Measurements from ENCODE around the gene ARHGAP45.

The ARHGAP45 gene

GRCh38 chr19:1073063-1073955 lies 6.3 kb downstream of the ARHGAP45 start:
- no peak for DNase-seq

DNA sequence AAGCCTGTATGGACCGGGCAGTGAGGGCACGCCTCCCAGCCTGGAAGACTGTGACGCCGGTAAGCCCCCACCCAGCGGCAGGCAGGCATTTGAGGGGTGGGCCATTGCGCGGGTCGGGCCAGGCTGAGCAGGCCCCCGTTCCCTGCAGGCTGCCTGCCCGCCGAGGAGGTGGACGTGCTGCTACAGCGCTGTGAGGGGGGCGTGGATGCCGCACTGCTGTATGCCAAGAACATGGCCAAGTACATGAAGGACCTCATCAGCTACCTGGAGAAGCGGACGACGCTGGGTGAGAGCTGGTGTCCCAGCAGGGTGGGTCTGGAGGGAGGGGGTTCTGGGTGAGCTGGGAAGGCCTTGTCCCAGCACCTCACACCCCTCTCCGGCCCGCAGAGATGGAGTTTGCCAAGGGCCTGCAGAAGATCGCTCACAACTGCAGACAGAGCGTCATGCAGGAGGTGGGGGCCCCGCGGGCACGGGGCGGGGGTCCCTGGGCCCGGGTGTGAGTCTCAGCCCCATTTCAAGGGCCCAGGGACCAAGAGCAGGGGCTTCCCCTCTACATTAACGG lies 7.1 kb downstream of the ARHGAP45 start:
- no peak for DNase-seq

- peak; percentile 94 for DNase-seq
Measured at GRCh38 chr19:1074544-1075283, 7.7 kb downstream of the ARHGAP45 start.

DNA sequence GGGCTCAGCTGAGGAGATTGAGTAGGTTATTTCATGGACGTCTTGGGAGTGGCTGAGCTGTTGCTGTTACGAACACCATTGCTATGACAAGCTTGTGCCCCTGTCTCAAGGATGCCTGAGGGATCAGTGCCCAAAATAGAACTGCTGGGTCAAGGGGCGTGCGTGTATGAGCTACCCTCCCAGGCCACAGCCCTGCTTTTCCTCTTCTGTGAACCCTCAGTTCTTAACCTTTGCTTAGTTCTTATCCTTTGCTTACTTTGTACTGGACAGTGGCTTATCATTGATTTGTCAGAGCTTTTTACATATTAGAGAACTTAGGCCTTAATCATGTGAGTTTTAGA lies 9.0 kb downstream of the ARHGAP45 start:
- DNase-seq = no peak

GRCh38 chr19:1076951-1077350 lies 10.0 kb downstream of the ARHGAP45 start:
- DNase-seq = peak; percentile 94 to 95

DNA sequence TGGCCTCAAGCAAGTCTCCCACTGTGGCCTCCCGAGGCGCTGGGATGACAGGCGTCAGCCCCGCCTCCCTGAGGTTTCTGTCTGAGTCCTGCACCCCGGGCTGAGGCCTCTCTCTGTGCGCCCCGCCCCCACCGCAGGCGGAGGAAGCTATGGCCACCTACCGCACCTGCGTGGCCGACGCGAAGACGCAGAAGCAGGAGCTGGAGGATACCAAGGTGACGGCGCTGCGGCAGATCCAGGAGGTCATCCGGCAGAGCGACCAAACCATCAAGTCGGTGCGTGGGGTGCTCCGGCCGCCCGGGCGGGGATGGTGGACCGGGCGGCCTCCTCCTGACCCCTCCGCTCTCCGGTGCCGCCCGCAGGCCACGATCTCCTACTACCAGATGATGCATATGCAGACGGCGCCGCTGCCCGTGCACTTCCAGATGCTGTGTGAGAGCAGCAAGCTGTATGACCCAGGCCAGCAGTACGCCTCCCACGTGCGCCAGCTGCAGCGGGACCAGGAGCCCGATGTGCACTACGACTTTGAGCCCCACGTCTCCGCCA lies 12.7 kb downstream of the ARHGAP45 start:
- DNase-seq = peak; percentile 62 to 70

GRCh38 chr19:1080360-1081161 lies 13.6 kb downstream of the ARHGAP45 start:
- DNase-seq = no peak

DNA sequence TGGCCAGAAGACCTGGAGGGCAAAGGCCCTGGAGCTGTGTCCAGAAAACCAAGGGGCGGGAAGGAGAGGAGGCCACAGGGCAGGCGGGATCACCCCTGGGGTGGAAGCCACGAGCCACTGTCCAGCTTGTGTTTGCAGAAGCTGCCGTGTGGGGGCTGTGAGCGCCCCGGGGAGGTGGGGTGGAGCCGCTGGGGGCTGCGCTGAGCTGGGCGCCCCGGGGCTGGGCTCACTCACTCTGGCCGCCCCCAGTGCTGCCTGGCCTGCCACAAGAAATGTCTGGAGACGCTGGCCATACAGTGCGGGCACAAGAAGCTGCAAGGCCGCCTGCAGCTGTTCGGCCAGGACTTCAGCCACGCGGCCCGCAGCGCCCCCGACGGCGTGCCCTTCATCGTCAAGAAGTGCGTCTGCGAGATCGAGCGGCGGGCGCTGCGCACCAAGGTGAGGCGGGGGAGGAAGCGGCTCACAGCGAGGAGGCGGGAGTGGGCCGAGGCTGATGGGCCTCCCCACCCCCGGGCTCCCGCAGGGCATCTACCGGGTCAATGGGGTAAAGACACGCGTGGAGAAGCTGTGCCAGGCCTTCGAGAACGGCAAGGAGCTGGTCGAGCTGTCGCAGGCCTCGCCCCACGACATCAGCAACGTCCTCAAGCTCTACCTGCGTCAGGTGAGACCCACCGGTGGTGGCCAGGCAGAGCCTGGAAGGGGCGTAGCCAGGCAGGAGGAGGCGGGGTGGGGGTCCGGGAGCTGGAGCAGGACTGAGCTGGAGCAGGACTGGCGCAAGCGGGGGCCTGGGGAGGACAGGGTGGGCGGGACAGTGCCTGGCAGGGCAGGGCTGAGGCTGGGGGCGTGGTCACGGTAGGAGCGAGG lies 14.6 kb downstream of the ARHGAP45 start:
- DNase-seq = no peak

GRCh38 chr19:1082165-1082927 lies 15.4 kb downstream of the ARHGAP45 start:
- DNase-seq = peak; percentile 88 to 93

GRCh38 chr19:1082928-1083816 lies 16.2 kb downstream of the ARHGAP45 start:
- DNase-seq = no peak

GRCh38 chr19:1084024-1084868 lies 17.3 kb downstream of the ARHGAP45 start:
- no peak for DNase-seq

- DNase-seq = no peak
Measured at GRCh38 chr19:1085053-1085658, 18.2 kb downstream of the ARHGAP45 start.

DNA sequence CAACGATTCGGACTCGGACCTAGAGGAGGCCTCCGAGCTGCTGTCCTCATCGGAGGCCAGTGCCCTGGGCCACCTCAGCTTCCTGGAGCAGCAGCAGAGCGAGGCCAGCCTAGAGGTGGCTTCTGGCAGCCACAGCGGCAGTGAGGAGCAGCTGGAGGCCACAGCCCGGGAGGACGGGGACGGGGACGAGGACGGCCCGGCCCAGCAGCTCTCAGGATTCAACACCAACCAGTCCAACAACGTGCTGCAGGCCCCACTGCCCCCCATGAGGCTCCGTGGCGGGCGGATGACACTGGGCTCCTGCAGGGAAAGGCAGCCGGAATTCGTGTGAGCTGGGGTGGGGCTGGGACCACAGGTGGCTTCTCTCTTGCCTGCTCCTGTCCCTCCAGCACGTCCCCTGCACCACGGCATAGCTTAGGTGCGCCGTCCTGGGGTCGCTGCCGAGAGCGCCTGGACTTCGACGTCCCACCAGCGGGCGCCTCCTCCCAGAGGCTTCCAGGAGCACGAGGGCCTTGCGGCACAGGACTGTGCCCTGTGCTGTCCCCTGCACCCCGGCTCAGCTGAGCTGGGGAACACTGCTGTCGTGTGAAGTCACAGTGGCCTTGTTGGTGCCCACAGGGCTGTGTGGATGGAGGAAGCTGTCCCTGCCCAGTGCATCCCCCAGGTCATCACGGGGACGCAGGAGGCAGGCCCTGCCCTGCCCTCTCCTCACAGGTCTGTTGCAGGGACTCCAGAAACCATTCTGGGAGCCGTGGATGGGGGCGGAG lies 18.9 kb downstream of the ARHGAP45 start:
- DNase-seq = no peak

DNA sequence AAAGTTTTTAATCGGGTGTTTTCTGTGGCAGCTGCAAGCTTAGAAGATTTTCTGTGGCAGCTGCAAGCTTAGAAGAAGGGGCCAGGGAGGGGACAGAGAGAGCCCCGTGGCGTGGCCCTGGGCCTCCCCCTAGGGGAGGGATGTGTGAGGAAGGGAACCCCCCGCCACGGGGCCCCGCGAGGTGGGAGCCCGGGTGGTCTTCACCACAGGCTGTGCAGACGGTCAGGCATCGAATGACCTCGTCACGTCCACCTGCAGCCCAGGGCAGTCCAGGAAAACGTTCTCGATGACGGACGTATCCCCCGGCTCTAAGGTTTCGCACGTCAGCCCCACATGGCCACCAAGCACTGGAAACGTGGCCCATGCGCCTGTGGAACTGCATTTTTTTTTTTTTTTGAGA lies 19.6 kb downstream of the ARHGAP45 start:
- DNase-seq = no peak

DNA sequence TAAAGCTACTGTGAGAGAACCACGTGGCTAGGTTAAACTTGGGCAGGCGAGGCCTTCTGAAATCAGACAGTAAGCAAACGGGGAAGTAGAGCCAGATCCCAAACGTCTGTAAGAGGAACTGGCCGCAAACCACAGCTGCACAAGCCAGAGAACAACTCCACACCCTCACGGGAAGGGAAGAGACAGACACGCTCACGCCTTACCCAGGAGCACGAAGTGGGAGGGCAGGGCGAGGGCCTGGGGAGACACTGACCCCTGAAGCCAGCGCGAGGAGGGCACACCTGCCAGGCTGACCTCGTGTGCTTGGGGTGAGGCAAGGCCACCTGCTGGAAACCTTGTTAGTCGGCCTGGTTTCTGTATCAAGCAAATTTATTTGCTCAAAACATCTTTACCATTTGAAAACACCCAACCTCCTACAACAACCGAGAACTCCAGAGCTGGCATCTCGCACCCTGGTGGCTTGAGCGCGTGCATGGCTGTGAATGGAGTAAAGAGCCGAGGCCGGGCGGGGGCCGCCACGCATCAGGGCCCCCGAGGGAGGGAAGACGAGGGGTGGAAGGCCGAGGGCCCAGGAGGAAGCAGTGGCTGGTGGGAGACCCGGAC lies 20.9 kb downstream of the ARHGAP45 start:
- peak; percentile 56 to 77 for DNase-seq

DNA sequence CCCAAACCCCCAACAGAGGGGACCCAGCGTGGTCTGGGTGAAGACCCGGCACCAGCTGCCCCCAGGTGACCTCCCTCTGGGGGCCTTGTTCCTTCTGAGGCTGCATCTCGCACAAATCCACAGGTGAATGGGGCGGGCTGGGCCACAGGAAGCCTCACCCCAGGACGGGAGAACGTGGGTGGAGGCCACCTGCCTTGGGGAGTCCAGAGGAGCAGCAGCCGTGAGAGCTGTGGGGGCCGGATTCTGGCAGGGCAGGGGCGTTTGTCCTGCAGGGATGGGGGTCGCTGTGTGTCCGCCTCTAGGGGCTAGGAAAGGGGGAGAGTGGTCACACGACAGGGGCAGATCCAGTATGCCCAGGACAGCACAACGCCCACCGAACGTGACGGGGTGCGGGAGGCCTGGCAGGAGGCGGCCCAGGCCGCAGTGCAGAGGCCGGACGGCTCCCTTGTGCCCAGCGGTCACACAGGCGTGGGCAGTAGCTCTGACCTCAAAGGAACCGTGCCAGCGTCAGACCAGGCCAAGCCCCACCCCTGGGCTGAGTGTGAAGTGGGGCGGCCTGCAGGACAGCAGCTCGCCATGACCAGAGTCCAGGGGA lies 21.5 kb downstream of the ARHGAP45 start:
- DNase-seq = no peak

All from CD4-positive, alpha-beta T cell treated with Interleukin-1 beta for 1 hour (primary cell).